A673 (cell line): ENCODE results near the gene MYLK. TPM values are rescaled to one million over a fixed set of nuclear protein-coding genes. Genes with fewer than 3 reads are reported as not detected.
"Not testable (repeated sequence)": the region's sequence is repeated elsewhere in the genome, so short reads cannot be mapped to it uniquely, and the experiment has no call there.

ENCODE experiments used
- BruUV-seq: library from RNA; stranded (reverse); fragments of 400-500 nt; replicated peaks from 2 replicates; lab custom pipeline; 2021; lab: Mats Ljungman, UMichigan
- CTCF ChIA-PET: fragments of 300-600 bp; sonication (Branson Sonifier 250); formaldehyde crosslinking; loops from one replicate; lab custom pipeline; 2022; ENCODE audit warnings: antibody characterized with exemption; lab: Charles Lee
- POLR2A ChIA-PET: fragments of 300-600 bp; sonication (Branson Sonifier 250); formaldehyde crosslinking; loops from one replicate; lab custom pipeline; 2022; ENCODE audit warnings: antibody characterized with exemption; ENCODE audit not compliant: low non-redundant PET; lab: Charles Lee
- DNase-seq: peaks from one replicate; pipeline ENCODE4 v3.0.0-alpha.2; 2015; ENCODE audit warnings: low spot score
- H3K27ac ChIP-seq: fragments of 200-600 bp; sonication (generic); 2 replicates; pipeline ENCODE4 v1.5.1; 2016; ENCODE audit warnings: mixed run types, low read depth, mild to moderate bottlenecking, mixed read lengths, antibody characterized with exemption, low read length; ENCODE audit not compliant: poor library complexity, severe bottlenecking
- H3K27me3 ChIP-seq: fragments of 200-600 bp; sonication (generic); replicated peaks from 2 replicates; pipeline ENCODE4 v1.6.1; 2017; ENCODE audit warnings: mixed run types, low read depth, mild to moderate bottlenecking, mixed read lengths, antibody characterized with exemption, low read length; ENCODE audit not compliant: insufficient read depth, poor library complexity
- H3K36me3 ChIP-seq: fragments of 200-600 bp; sonication (generic); 2 replicates; pipeline ENCODE4 v1.6.1; 2016; ENCODE audit warnings: mixed run types, mild to moderate bottlenecking, mixed read lengths, antibody characterized with exemption, low read length; ENCODE audit not compliant: insufficient read depth, poor library complexity, severe bottlenecking
- H3K4me1 ChIP-seq: fragments of 200-600 bp; sonication (generic); 2 replicates; pipeline ENCODE4 v1.6.1; 2017; ENCODE audit warnings: mixed run types, mild to moderate bottlenecking, mixed read lengths, antibody characterized with exemption, low read length; ENCODE audit not compliant: insufficient read depth, poor library complexity, severe bottlenecking
- H3K4me3 ChIP-seq: fragments of 200-600 bp; sonication (generic); 2 replicates; pipeline ENCODE4 v1.5.1; 2016; ENCODE audit warnings: low read depth, mixed run types, mild to moderate bottlenecking, mixed read lengths, low read length; ENCODE audit not compliant: poor library complexity, severe bottlenecking
- H3K9me3 ChIP-seq: fragments of 200-600 bp; sonication (generic); 2 replicates; pipeline ENCODE4 v1.6.1; 2016; ENCODE audit warnings: mixed run types, low read depth, mild to moderate bottlenecking, mixed read lengths, antibody characterized with exemption, low read length; ENCODE audit not compliant: poor library complexity, severe bottlenecking
- EZH2 ChIP-seq: fragments of 200-600 bp; sonication (generic); IDR thresholded peaks from 2 replicates; pipeline ENCODE4 v1.6.1; 2017; ENCODE audit warnings: borderline replicate concordance, low read depth, mild to moderate bottlenecking, mixed read lengths, antibody characterized with exemption, low read length; ENCODE audit not compliant: poor library complexity, severe bottlenecking
- intact Hi-C: fragments of 100-400 bp; cut with micrococcal nuclease; formaldehyde crosslinking; loops from one replicate; pipeline ENCODE4 v1.10.0; 2022; ENCODE audit not compliant: unreplicated experiment
- total RNA-seq: library from RNA; stranded (reverse); gene quantifications from 2 replicates; pipeline ENCODE4 v1.2.3, GENCODE V29; 2021
- TF ChIP-seq, protein P1 (sequence below): fragments of 300-800, 200-600 bp; sonication (generic); conservative IDR thresholded peaks from 2 replicates; pipeline ENCODE4 v1.5.1; 2017; ENCODE audit warnings: low read depth, mild to moderate bottlenecking, antibody characterized with exemption, low read length, moderate library complexity, mixed read lengths

MYLK gene
- total RNA-seq, 1 experiment from 2014 or later, result 3.9 TPM

- no peak for DNase-seq
- Histone ChIP-seq H3K27ac (no peak overlapping the region), H3K9me3 (no peaks in the 10 kb centered on the region), H3K4me3 (no peak overlapping the region), H3K27me3 (no peaks in the 10 kb centered on the region), H3K4me1 (peaks cover 13% of the 10 kb centered on the region), H3K36me3 (no peaks in the 10 kb centered on the region)
- BruUV-seq, result no TSS peak
- TF ChIP-seq EZH2, result no peak
- TF ChIP-seq, protein P1, sequence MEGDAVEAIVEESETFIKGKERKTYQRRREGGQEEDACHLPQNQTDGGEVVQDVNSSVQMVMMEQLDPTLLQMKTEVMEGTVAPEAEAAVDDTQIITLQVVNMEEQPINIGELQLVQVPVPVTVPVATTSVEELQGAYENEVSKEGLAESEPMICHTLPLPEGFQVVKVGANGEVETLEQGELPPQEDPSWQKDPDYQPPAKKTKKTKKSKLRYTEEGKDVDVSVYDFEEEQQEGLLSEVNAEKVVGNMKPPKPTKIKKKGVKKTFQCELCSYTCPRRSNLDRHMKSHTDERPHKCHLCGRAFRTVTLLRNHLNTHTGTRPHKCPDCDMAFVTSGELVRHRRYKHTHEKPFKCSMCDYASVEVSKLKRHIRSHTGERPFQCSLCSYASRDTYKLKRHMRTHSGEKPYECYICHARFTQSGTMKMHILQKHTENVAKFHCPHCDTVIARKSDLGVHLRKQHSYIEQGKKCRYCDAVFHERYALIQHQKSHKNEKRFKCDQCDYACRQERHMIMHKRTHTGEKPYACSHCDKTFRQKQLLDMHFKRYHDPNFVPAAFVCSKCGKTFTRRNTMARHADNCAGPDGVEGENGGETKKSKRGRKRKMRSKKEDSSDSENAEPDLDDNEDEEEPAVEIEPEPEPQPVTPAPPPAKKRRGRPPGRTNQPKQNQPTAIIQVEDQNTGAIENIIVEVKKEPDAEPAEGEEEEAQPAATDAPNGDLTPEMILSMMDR, result no peak
- intact Hi-C loops, result no loop called here
- ChIA-PET CTCF (no interaction called here), POLR2A (no interaction called here)
Measured at GRCh38 chr3:123616593-123616992, 267.5 kb downstream of the MYLK start.

DNA sequence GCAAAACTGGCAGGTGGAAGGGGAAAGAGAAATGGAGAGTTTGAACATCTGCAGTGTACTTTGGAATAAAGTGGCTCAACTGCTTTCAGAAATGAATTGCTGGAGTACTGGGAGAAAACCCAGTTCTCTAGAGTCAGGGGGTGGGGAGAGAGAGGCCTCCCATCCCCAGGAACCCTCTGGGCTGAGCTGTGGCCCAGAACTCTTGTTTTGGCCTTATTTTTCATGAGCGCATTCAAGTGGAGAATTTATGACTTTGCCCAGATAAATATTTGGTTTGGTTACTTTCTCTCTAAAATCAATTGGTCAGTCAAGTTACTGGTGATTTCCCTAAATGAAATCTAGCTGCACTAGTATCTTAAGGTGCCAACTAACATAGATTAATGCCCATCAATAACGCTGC is 270.6 kb downstream of the MYLK start:
- BruUV-seq, result no TSS peak

DNA sequence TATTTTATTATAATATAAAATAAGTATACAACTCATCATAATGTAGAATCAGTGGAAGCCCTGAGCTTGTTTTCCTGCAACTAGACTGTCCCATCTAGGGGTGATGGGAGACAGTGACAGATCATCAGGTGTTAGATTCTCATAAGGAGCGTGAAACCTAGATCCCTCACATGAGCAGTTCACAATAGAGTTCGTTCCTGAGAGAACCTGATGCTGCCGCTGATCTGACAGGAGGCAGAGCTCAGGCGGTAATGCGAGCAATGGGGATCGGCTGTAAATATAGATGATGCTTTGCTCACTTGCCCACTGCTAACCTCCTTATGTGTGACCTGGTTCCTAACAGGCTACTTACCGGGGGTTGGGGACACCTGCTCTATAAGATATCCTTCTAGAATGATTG is 272.5 kb downstream of the MYLK start:
- DNase-seq, H3K27me3 ChIP-seq, CTCF ChIA-PET, H3K4me3 ChIP-seq, H3K9me3 ChIP-seq, BruUV-seq, H3K4me1 ChIP-seq, intact Hi-C loops, POLR2A ChIA-PET, H3K36me3 ChIP-seq, H3K27ac ChIP-seq: not testable (repeated sequence)

More for the DNA sequence above, 270.6 kb downstream of the MYLK start:
- no peak for TF ChIP-seq EZH2
- TF ChIP-seq, protein P1, result no peak
- ChIA-PET POLR2A (no interaction called here), CTCF (interaction anchor here (0.7 kb wide), 1 partner anchor 21 kb away, joined by 8 read pairs; no protein-coding TSS in a partner anchor)
- H3K27me3 ChIP-seq, result no peaks in the 10 kb centered on the region
- no peak overlapping the region for H3K27ac ChIP-seq
- intact Hi-C loops, result no loop called here
- H3K4me3 ChIP-seq, result no peak overlapping the region
- DNase-seq, result no peak
- H3K4me1 ChIP-seq, result peaks cover 7% of the 10 kb centered on the region
- no peaks in the 10 kb centered on the region for H3K36me3 ChIP-seq
- no peaks in the 10 kb centered on the region for H3K9me3 ChIP-seq

- intact Hi-C loops, result no loop called here
- DNase-seq, result no peak
- H3K4me3 ChIP-seq, result no peak overlapping the region
- BruUV-seq, result no TSS peak
- H3K27me3 ChIP-seq, result no peaks in the 10 kb centered on the region
- peaks cover 3% of the 10 kb centered on the region for H3K4me1 ChIP-seq
- no peaks in the 10 kb centered on the region for H3K36me3 ChIP-seq
- ChIA-PET POLR2A (no interaction called here), CTCF (no interaction called here)
- H3K27ac ChIP-seq, result no peak overlapping the region
- H3K9me3 ChIP-seq, result no peaks in the 10 kb centered on the region
- TF ChIP-seq, protein P1, result no peak
- TF ChIP-seq EZH2, result no peak
Measured at GRCh38 chr3:123611082-123611481, 273.1 kb downstream of the MYLK start.
